HG03095 (cell line): ENCODE data around the gene EYS.

Source experiments
- ATAC-seq: cut with Tn5 transposase; IDR thresholded peaks from one replicate; pipeline ENCODE4 v1.9.1; 2021; ENCODE audit warnings: moderate library complexity; ENCODE audit not compliant: unreplicated experiment

The EYS gene

DNA sequence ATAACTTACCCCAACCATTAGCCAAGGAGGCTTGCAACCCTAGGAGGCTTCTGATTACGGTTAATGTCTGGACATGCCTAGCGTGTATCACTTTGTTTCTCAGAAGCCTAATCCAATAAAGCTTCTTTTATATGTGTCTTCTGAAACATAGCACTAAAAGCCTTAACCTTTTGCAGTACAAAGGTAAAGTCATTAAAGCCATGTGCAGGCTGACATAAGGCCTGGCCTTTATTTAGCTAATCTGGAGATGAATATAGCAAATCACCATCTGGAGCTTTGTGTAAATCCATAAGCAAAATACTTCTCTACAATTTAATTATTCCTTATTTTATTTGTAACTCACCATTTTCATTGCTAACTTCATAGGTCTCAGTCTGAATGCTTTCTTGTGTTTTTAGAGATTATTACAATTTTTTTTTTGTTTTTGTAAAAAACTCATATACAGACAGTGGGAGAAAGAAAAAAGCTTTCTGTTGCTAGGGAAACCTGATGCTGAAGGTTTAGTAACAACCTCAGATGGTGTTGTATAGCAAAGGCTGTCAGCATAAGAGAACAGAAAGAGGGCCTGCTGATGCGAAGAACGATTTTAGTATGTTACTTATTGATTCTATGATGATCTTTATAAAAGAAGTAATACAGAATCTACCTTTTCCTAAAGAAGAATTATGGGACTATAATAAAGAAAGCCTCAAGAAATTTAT, at the start of gene EYS:
TSS of gene EYS (minus strand) at position 101 of the 701 bp plus-strand sequence. CDS start 211,816 bp downstream, outside the sequence.
- ATAC-seq, result no peak

GRCh38 chr6:65746302-65746701, 39.3 kb upstream of the EYS start:
- ATAC-seq, result no peak

GRCh38 chr6:65745614-65746013, 38.6 kb upstream of the EYS start:
- ATAC-seq, result no peak

DNA sequence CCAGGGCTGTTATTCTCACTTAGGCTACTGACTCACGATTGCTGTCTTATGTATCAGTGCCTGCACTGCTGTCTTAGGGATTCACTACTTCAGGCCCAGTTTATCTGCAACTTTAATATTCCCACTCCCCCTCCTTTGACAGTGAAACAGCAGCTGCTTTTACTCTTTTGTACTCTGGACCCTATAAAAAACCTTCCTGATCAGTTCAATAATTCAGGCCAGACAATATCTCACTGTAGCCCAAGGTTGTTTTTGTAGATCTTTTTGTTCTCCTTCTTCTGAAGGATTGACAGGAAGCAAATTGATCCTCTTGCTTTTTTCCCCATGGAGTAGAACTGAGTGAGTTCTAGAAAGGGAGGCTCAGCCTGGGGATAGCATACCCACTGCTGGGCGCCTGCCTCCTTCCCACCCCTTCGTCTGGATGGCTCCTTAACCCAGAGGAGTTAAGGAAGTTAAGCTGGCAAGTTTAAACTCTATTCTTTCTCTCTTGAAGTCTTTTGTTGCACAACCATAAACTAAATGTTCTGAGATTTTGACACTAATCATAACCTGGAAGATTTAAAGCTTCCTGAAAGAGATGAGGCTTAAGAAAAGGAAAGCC, 22.0 kb upstream of the EYS start:
- ATAC-seq, result no peak

GRCh38 chr6:65719101-65719500, 12.1 kb upstream of the EYS start:
- ATAC-seq, result no peak

DNA sequence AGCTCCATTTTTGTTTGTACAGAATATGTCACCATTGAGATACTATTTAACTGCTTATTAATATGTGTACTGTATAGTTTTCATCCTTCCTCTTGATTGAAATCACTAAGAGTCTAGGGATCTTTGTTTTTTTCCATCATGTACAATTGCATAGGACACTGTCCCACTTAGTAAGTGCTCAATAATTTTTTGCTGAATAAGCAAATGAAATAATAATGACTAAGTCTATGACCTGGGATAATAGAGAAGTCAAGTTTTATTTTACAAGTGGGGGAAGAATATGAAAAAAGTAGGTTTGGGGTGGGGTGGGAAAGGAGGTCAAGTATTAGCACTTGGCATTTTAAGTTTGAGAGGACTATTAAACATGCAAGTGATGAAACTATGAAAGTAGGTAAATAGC, 4.5 kb upstream of the EYS start:
- no peak for ATAC-seq

DNA sequence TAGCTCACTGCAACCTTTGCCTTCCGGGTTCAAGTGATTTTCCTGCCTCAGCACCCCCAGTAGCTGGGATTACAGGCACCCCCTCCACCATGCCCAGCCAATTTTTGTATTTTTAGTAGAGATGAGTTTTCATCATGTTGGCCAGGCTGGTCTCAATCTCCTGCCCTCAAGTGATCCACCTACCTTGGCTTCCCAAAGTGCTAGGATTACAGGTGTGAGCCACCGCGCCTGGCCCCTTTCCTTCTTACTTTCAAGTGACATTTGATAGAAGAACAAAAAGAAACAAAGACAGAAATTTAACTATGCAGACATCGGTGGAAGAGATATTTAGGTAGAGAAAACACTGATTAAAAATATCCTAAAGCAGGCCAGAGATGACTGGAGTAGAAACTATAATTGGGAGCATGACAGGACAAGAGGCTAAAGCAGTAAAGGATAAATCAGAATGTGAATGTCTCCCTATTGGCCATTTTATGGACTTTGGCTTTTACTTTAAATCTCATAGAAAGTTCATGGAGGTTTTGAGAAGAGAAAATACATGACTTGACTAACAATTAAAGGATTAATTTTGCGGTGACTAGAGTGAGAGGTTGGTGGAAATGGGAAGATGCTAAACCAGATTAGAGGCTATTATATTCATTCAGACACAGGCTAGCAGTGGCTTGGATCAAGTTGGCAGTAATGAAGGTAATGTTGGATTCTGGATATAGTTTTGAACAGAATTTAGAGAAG, 2.2 kb upstream of the EYS start:
- no peak for ATAC-seq

GRCh38 chr6:65708162-65708561, 1.1 kb upstream of the EYS start:
- ATAC-seq, result no peak

DNA sequence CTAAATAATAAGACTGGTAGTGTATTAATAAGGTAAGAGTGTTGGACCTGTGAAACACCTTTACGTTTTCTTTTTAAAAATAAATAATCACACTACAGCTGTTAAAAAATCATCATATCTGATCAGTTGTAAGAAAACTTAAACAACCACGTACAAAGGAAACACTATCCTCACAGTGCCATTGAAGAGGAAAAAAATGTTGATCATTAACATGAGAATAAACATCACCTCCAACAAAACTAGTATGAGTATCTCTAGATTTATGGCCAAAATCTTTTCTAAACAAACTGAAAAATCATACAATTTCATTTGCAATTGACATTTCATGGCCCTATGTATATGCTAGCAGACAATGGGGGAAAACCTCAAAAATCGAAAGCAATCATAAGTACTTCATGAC, 590 bp downstream of the EYS start:
- ATAC-seq, result no peak

- no peak for ATAC-seq
Observed at GRCh38 chr6:65701325-65701724, 5.7 kb downstream of the EYS start.

GRCh38 chr6:65700561-65700960, 6.5 kb downstream of the EYS start:
- no peak for ATAC-seq

DNA sequence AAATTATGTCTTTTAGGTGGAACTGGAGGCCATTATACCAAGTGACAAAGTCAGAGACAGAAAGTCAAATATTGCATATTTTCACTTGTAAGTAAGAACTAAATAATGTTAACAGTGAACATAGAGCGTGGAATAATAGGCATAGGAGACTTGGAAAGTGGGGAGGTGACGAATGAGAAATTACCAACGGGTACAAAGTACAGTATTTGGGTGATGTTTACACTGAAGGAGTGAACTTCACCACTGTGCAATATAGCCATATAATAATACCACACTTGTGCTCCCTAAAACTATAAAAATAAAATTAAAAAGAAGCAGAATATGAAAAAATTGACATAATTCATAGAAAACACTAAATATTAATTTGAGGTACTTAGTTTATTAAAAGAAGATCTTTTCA, 14.9 kb downstream of the EYS start:
- ATAC-seq, result no peak

DNA sequence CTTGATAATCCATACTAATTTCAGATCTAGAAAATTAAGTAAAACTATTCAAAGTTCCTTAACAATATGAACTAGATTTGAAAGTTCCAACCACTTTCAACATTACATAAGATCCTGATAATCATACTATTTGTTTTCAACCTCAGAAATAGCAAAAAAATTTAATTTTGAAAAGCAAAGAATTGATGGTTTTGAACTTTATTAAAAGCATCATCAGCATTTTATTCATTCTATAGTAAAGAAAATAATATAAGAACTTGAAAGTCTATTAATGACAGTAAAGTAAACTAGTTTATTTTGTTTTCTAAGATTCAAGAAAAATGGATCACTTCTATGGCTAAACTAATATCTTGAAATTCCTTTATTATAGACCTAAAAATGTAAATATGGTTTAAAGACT, 26.8 kb downstream of the EYS start:
- no peak for ATAC-seq

- no peak for ATAC-seq
Observed at GRCh38 chr6:65671922-65672321, 35.1 kb downstream of the EYS start.

- no peak for ATAC-seq
Observed at GRCh38 chr6:65667916-65668656, 38.9 kb downstream of the EYS start.

DNA sequence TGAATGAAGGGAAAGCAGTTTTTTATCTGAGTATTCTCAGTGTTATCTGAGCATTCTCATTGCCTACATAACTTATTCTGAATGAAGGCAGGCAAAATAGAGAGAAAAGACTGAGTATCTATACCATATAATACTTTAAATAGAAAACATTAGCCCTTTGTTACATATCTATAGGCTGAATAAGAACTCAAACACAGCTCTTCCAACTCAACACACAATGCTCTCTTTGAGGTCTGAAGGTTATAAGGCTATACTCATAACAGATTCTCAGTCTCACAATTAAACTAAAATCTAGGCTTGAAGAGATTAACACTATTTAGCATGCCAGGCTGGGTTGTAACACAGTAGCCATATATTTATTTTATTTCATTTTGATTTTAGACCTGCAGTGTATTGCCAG, 56.9 kb downstream of the EYS start:
- no peak for ATAC-seq

DNA sequence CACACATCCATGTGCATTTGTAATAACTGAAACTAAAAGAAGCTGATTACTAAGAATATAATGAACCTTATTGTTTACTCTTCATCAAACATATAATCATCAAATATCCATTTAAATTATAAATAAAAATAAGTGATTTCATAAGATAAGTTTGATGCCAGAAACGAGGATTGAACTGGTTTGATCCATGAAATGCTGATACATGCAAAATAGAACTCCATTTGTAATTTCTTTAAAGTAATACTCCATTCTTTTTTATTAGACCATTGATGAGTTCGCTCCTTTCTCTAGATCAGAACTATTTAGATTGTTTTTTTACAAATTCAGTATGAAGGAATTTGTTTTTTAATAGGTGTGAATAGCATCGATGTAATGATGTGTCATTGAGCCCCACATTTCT, 57.6 kb downstream of the EYS start:
- ATAC-seq, result no peak

- ATAC-seq, result no peak
Observed at GRCh38 chr6:65646544-65646943, 60.5 kb downstream of the EYS start.

GRCh38 chr6:65642776-65643175, 64.2 kb downstream of the EYS start:
- no peak for ATAC-seq

GRCh38 chr6:65638047-65638831, 68.8 kb downstream of the EYS start:
- ATAC-seq, result no peak
